T47D (cell line): ENCODE results near the gene PRKCA.
"Not testable (repeated sequence)": the region's sequence is repeated elsewhere in the genome, so short reads cannot be mapped to it uniquely, and the experiment has no call there.

Experiments used
- DNase-seq, 2 experiments: peaks; one replicate each; pipeline versions ENCODE4 v3.0.0 to v3.0.0-alpha.2; 2011 to 2012; ENCODE audit warnings: low read depth in 1 of 2, low spot score in 1 of 2
- JUND ChIP-seq: IDR thresholded peaks from 2 replicates; pipeline ENCODE4 v1.6.1; 2012; ENCODE audit warnings: low read depth
- in situ Hi-C: cut with HindIII; loops from 2 replicates; pipeline ENCODE4 v1.10.0; 2016; ENCODE audit warnings: low sequenced_read_pairs, low pct_unique_long_range_greater_than_20kb

The PRKCA gene

DNA sequence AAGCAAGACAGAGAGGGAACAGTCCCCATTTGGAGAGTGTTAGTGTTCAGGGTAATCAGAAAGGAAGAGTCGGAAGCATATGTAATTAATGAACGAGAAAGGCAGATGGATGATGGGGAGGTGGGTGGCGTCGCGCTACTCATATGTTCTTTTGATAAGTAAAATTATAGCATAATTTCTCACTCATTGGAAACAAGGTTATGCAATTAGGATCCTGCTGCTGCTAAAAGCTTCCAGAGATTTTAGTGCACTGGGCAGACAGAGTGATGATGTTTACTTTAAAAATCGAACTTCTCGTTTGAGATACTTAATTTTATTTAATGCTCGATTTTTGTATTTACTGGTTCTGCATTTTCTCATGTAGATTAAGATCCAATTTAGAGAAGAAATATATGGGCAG lies 96.2 kb downstream of the PRKCA start:
- no peak for TF ChIP-seq JUND
- in situ Hi-C loops = no loop called here
- DNase-seq = no peak

DNA sequence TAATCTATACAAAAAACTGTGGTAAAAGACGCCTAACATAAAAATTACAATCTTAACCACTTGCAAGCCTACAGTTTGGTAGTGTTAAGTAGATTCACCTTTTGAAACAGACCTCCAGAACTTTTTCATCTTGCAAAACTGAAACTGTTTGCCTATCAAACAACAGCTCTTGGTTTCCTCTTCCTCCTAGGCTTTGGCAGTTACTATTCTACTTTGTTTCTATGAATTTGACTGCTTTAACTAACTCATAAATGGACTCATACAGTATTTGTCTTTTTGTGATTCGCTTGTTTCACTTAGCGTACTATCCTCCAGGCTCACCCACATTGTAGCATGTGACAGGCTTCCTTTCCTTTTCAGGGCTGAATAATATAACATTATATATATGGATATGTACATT lies 97.0 kb downstream of the PRKCA start:
- in situ Hi-C loops = no loop called here
- TF ChIP-seq JUND = no peak
- DNase-seq = no peak

DNA sequence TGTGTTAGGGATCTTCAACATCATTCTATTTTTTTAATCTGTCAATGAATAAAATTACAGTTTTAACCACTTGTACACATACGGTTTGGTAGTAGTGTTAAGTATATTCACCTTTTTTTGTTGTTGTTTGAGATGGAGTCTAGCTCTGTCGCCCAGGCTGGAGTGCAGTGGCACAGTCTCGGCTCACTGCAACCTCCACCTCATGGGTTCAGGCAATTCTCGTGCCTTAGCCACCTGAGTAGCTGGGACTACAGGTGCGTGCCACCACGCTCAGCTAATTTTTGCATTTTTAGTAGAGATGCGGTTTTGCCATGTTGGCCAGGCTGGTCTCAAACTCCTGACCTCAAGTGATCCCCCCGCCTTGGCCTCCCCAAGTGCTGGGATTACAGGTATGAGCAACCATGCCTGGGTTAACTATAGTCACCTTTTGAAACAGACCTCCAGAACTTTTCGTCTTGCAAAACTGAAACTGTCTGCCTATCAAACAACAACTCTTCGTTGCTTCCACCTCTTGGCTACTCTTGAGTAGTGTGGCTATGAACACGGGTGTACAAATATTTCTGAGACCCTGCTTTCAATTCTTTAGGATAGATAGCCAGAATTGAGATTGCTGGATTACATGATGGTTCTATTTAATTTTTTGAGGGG lies 97.8 kb downstream of the PRKCA start:
- in situ Hi-C loops, DNase-seq: not testable (repeated sequence)

DNA sequence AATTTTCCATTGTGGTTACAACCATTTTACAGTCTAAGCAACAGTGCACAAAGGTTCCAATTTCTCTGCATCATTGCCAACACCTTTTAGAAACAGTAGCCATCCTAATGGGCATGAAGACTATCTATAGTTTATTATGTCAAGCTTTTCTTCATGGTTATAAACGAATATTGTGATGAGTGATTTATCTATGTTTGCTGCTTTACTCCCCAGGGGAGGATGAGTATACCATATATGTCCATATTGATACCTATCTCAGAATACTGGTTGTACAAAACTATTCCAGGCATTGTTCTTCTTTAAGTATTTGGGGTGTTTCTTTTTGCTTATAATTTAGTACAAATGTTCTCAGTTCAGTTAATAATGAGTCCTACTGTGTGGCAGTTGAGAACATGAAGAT lies 98.3 kb downstream of the PRKCA start:
- in situ Hi-C loops = no loop called here
- no peak for TF ChIP-seq JUND
- no peak for DNase-seq

DNA sequence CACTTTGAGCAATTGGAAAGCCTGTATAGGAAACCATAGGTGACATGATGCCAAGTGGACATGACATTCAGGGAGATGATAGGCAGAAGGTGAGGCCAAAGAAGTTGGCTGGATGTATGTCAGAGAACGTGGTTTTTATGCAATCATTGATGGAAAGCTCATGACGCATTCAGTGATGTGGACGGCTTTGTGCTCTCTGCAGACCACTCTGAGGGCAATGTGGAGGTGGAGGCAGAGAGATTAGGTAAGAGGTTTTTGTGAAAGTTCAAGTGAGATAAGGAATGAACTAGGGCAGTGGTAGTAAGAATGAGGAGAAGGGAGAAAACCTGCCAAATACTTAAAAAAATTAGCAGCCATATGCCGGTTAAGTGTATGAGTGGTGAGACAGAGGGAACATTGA lies 99.0 kb downstream of the PRKCA start:
- TF ChIP-seq JUND = no peak
- in situ Hi-C loops = no loop called here
- no peak for DNase-seq

DNA sequence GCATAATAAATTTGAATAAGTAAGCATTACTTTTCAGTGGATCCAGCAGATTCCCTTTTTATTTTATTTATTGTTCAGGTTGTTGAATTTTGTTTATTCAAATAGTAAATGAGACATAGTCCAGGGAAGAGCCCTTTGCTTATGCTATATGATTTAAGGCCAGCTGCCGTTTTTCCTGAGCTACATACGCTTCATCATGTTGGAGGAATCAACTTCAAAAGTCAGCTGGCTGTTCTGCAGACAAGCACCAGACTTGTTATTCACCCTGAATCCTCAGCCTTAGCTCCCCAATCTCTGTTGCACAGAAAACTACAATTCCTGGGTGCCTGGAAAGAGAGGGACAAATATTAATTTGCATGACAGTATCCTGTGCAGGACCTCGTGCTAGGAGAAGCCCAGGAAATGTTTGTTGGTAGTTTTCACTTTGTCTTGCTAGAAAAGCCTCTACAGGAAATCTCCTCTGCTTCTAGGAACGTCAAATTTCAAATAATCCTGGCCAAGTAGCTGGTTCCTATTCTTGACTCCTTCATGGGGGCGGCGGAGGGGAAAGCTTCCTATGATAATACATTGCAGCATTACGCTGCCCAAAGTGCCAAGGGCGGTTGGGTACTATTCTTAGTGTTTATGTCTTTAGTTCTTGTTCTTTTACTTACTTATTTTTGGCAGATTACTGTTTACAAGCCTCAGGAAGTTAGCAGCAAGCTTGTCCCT lies 101.6 kb downstream of the PRKCA start:
- in situ Hi-C loops = no loop called here
- no peak for TF ChIP-seq JUND
- DNase-seq = no peak

DNA sequence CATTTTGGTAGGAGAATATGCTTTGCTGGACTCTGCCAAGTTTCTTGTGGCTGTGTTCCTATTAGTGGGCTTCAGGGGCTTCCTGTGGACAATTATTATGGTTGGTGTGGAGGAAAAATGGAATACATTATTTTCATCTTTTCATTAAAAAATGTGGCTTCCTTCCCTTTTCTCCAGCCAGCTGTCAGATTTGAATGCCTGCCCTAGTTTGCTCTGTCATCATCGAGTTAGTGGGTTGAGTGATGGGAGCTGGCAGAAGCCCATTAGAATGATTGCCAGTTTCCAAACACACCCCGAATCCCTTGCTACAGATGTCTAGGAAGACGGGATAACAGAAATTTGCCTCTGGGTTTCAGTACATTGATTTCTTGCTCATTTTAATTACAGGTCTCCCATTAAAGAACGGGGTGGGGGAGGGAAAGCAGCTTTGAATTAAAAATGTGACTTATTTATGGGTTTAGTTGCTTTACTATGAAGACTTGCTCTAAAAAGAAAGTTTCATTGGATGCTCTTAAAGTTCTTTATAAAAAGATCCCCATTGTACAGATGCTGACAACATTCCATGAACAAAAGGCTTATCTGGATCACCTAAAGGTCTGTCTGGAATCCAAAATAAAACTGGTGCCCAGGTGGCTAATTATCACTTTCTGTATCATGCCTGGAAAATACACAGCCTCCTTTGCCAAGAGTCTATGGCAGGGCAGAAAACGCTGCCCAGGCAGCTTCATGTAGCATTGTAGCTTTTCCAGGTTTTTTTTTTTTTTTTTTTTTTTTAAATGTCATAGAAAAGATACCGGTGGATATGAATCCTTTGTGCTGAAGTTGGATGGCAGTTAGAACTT lies 103.6 kb downstream of the PRKCA start:
- DNase-seq = no peak
- TF ChIP-seq JUND = no peak
- in situ Hi-C loops = no loop called here

DNA sequence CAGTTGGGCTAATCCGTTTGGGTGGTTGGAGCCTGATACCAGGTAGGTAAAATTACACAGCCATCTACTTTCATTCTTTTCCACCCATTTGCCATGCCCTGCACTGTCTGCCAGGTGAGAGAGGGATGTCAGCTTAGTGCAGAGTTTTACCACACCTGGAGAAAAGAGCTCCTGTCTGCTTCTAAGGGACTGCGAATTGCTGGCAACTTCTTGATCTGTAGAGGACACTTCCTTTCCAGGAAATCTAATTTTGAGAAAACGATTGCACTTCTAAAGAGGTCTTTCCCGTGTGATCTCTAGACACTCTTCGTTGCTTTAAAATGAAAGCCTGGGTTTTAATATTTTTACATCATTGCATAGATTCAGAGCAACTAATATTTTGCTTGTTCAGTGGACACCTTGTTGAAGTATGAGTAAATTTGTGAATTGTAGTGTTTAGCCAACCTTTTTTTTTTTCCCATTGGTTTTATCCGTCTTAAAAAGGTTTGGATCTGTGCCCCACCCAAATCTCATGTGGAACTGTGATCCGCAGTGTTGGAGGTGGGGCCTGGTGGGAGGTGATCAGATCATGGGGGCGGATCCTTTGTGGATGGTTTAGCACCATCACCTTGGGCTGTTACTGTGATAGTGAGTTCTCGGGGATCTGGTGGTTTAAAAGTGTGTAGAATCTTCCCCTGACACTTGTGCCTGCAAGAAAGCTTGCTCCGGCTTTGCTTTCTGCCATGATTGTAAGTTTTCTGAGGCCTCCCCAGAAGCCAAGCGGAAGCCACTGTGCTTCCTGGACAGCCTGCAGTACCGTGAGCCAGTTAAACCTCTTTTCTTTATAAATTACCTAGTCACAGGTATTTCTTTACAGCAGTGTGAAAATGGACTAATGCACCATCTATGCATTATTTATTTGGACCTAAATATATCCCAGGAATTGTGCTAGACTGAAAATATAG lies 104.6 kb downstream of the PRKCA start:
- DNase-seq = no peak
- no peak for TF ChIP-seq JUND

DNA sequence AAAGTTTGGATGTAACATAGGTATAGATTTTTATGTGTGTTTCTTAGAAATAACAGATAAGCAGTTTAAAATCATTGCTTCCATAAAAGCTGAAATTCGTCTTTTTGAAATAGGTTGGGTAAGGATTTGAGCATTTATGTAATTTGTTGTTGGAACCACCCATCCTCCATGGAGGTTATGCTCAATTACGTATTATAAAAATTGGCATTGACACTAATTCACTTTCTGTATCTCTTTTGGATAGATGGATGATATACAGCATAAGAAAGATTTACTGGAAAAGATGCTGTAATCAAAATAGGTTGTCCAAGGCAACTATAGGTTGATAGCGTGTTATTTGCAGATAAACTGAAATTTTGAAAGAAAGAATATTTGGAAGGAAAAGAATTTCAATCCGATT lies 105.5 kb downstream of the PRKCA start:
- no peak for TF ChIP-seq JUND
- no peak for DNase-seq
- in situ Hi-C loops = no loop called here

More for the DNA sequence above, 104.6 kb downstream of the PRKCA start:
- in situ Hi-C loops = no loop called here

DNA sequence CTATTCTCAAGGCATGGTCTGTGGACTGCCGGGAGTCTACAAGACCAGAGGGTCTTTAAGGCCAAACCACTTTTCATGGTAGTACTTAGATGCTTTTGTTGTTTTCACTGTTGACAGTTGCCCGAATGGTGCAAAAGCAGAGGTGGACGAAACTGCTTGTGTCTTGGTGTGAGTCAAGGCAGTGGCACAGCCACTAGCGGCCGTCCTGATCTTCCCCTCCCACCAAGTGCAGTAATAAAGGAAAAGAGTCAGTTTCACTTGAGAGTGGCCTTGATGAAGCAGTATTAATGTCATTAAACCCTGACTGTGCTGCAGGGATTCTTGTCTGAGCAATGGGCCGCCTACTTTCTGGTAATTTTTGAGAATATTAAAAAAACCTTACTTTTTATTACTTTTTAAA lies 109.1 kb downstream of the PRKCA start:
- in situ Hi-C loops = no loop called here
- no peak for TF ChIP-seq JUND
- no peak for DNase-seq

DNA sequence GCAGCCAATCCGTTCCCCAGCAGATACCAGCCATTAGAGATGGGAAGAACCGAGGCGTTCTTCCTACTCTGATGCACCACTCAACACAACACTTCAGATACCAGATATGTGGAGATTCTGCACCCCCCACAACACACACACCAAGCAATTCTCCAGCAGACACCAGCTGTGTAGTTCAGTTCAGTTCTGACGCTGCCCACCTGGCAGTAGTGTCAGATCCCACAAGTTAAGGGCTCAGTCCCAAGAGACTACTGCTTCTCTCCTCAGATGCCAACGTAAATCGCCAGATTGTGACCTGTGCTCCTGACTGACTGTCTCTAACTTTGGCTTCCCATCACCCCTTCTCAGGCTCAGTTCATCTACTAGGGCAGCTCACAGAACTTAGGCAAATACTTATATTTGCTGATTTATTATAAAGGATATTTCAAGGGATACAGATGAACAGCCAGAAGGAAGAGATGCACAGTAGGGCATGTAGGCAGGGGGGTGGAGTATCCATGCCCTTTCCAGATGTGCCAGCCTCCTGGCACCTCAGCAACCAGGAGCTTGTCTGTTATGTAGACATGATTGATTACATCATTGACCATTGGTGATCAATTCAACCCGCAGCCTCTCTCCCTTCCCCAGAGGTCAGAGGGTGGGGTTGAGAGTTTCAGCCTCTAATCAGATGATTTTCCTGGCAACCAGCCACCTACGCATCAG lies 110.6 kb downstream of the PRKCA start:
- DNase-seq = no peak
- TF ChIP-seq JUND = no peak
- in situ Hi-C loops = no loop called here
